Measurements from ENCODE around the gene EEFSEC.

The EEFSEC gene

DNA sequence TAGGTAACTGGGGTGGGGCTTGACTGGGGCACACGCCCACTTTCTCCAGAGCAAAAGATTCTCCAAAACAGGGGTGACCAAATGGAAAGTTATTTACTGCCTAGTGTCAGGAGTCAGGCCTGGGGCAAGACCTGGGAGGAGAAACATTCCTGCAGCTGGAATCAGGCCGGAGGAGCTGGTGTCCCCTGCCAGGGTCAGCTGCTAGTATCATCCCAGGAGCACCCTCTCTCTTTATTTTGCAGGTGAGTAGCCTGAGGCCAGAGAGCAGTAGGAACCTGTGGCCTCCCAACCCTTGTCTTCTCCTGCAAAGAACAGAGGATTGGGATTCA is 280.5 kb downstream of the EEFSEC start:
- DNase-seq = no peak

DNA sequence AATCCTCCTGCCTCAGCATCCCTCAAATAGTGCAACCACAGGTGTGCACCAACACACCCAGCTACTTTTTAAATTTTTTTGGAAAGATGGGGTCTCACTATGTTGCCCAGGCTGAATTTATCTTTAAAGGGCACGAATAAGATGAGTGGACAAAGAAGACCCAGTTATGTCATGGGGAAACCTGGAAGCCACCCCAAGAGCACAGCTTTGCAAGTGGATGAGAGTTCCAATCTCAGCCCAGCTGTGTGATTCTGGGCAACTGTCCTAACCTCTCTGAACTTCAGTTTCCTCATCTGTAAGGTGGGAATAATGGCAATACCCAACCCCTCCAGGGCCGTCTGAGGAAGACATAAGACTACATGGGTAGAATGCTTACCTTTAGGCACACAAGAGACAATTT is 281.2 kb downstream of the EEFSEC start:
- no peak for DNase-seq

DNA sequence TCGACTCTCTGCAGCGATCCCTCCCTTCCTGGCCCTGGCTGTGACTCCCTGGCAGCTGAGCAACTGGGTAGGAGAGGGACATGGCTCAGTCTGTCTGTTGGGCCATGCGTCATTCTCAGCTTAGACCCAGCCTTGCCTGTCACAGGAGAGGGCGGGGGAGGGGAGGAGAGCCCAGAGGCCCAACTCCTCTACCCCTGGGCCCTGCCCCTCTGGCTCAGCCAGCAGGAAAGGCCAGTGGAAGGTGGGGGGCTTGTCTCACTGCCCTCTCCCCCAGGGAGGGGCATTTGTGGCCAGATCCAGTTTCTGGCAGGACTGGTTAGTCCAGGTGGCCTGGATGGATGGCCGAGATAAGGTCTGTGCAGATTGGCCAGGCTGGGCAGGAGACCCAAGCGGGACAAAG is 281.8 kb downstream of the EEFSEC start:
- no peak for DNase-seq

DNA sequence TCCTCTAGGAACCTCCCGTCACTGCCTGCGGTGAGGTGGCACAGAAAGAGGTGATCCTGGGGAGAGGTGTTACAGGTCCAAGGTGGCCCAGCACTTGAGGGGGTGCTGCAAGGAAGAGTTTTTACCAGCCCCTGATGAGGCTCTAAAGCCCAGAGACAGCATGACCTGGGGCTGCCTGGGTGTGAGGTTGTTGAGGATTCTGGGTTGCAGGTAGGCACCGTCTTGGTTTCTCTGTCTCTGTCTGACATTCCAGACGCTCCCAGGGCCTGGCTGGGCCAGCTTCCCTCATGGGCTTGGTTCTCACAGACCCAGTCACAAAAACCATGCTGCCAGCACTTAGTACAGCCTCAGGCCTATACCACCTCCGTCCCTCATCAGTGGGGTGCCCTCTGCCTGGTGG is 282.3 kb downstream of the EEFSEC start:
- no peak for DNase-seq

DNA sequence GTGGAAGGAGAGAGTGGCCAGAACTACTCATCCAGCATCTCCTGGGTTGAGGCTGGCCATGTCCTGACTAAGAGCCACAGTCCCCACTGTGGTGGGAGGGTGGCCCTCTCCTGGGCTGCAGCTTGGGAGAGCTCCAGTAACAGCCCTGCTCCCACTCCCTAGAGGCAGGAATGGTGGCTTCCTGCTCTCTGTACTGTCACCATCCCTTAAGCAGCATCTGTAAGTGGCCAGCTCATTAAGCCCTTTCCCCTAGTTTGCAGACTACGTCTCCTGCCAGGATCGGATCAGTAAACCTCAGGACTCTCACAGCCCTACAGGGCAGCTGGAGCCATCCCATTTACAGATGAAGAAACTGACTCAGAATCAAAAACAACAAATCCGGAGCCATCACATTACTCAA is 282.9 kb downstream of the EEFSEC start:
- DNase-seq = no peak

DNA sequence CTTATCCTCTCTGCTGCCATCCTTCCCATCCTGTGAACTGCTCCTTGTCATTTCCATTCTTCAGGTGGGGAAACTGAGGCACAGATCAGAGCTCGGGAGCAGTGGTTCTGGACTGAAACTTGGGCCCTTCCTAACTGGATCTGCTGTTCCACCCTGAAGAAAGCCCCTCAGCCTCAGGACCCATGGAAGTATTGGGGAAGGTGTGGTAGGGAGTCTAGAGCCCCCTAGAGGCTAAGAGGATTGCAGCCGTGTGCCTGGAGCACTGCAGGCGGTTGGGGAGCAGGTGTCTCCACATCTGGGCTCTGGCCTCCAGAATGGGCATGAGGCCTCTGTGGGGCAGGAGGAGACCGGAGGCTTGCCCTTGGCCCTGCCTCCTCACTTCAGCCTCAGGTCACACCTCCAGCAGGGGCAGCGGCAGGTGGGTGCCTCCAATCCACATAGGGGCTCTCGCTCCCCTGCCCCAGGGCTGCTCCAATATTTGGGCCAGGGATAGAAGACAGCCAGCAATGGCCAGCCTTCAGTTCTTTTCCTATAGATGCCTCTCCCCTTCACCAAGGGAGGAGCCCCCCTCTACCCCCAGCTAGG is 285.3 kb downstream of the EEFSEC start:
- DNase-seq = no peak

DNA sequence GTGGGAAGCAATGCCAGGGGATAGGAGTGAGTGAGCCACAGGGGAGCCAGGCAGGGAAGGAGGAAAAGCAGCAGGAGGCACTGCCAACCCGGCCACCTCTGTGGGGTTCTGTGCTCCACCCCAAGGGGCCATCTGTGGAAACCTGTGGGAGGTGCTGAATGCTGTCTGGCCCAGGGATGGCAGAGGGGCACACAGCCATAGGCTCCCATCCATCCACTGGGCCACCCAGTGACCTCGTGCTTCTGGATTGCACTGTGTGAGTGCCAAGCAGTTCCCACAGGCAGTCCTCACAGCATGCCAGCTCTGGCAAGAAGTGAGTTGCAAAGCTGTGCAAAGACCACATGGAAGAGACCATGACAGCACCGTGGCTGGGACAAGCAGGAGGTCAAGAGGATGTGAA is 285.9 kb downstream of the EEFSEC start:
- no peak for DNase-seq

DNA sequence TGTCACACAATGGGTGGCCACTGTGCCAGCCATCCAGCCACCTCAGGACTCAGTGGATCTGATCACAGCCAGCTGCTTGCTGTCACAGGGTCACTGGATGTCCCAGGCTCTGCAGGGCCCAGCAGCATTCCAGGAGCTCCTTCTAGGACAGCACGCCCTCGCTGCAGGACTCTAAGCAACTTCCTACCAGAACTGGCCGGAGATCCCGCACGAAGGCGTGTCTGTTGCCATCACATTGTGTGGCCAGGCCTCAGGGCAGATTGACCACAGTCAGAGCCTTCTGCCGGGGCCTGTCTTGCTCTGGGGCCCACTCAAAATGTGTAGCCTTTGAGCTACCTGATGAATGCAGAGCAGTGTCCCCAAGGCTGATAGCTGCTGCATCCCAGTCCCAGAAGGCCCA is 288.8 kb downstream of the EEFSEC start:
- no peak for DNase-seq

DNA sequence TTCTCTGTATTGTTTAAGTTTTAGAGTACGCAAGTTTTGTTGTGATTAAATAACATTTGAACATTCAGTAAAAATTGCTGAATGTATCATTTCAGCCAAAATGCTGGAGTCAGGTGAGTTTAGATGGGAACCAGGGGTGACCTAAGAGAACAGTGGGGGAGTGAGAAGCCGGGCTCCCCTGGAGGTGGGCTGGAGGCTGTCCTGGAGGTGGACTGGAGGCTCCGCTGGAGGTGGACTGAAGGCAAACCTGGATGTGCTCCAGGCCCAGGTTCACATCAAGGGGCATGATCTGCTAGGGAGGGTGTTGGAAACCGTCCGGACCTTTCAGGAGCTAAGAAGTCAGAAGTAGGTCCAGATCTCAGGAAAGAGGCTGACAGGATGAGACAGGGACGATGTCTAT is 289.7 kb downstream of the EEFSEC start:
- no peak for DNase-seq

DNA sequence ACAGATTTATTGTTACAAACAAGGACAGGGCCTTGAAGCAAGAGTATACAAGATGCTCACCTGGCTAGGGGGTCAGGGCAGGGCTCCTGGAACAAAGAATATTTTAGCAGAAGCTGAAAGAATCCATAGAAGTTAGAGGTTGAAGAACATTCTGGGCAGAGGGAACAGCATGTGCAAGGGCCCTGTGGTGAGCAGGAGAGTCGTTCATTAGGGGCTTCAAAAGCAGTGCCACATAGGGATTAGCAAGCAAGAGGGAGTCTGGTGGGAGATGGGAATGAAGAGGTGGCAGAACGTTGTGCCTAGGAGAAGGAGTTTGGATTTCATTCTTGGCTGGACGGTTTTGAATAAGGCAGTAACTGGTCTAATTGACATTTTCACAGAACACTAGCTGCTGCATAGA is 290.5 kb downstream of the EEFSEC start:
- DNase-seq = no peak

DNA sequence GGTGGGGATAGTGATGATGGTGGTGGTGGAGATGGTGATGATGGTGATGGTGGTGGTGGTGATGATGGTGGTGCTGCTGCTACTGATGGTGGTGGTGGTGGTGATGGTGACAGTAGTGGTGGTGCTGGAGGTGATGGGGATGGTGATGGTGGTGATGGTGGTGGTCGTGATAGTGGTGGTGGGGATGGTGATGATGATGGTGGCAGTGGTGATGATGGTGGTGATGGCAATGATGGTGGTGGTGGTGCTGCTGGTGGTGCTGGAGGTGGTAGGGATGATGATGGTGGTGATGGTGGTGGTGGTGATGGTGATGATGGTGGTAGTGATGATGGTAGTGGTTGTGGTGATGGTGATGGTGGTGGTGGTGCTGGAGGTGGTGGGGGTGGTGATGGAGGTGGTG is 292.1 kb downstream of the EEFSEC start:
- DNase-seq = no peak

DNA sequence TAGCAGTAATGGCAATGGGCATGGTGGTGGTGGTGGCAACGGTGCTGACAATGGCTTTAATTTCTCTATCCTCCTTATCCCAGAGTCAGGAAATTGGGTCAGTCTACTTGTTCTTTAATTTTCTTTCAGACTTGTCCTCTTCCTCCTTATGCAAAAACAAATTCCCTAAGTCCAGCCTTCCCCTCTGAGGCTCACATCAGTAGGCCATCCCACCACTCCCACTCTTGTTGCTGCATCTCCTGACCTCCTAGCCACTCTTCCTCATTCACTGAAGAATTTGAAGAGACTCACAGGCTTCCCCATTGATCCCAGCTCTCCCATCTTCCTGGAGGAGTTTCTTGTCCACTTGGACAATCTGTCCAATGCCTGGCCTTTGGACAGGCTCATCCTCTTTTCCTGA is 293.5 kb downstream of the EEFSEC start:
- no peak for DNase-seq

DNA sequence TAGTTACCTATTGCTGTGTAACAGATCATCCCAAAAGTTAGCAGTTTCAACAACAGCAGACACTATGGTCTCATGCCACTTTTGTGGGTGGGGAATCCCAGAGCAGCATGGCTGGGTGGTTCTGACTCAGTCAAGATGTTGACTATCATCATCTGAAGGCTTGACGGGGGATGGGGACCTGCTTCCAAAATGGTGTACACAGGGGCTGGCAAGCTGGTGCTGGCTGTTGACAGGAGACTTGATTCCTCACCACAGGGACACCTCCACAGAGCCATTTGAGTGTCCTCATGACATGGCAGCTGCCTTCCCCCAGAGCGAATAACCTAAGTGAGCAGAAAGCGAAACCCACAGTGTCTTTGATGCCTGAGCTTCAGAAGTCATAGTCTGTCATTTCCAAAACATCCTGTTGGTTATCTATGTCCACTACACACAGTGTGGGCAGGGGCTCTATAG is 294.3 kb downstream of the EEFSEC start:
- DNase-seq = no peak

DNA sequence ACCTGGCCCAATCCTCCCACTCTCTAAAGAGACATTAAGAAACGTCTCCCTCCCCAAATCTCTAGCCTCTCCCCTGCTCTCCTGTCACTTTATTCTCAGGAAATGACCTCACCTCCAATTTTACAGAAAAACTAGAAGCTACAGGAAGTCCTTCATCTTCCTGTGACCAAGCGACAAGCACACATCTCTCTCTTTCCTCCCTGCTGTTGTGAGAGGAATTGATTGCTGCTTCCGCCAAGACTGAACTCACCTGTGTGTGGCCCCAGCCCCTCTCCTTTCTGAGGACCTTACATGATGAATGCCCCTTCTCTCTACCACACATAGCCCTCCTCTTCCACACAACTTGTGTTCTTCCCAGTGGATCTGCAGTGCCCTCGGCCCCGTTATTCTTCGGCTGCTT is 295.2 kb downstream of the EEFSEC start:
- DNase-seq = no peak

DNA sequence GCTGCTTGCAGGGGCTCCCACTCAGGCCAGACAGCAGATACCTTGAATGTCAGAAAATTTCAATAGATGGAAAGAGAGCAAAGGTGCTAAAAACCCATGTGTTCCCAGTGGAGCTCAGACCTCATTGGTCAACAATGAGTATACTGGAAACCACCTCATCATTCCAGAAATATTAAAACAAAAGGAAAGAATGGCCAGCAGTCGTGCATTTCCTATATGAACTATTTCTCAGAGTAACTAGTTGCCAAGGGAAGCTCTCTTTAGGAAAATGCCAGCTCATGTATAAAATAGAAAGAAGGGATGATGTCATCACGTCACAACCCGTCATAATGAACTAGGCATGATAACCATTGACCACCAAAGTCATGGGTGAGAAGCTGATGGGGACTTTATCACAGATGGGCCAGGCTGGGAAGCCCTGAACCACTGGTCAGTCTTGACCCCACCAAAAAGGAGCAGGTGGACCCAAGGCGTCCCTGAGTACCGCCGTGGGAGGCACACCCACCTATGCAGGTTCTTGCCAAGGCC is 295.9 kb downstream of the EEFSEC start:
- no peak for DNase-seq

DNA sequence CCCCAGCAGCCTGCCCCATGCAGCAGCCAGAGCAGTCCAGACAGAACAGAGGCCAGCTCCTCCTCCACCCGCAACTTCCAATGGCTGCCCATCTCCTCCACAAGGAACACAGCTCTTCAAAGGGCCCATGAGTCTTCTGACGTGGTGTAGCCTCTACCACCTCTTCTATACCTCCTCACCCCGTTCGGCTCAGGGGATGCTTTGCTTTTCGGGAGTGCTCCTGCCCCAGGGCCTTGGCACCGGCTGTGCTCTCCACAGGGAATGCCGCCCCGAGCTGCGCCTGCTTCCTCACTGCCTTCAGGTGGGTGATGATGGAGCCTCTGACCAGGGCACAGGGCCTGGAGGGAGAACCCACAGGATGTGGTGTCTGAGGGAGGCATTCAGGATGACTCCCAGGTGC is 298.8 kb downstream of the EEFSEC start:
- DNase-seq = no peak

DNA sequence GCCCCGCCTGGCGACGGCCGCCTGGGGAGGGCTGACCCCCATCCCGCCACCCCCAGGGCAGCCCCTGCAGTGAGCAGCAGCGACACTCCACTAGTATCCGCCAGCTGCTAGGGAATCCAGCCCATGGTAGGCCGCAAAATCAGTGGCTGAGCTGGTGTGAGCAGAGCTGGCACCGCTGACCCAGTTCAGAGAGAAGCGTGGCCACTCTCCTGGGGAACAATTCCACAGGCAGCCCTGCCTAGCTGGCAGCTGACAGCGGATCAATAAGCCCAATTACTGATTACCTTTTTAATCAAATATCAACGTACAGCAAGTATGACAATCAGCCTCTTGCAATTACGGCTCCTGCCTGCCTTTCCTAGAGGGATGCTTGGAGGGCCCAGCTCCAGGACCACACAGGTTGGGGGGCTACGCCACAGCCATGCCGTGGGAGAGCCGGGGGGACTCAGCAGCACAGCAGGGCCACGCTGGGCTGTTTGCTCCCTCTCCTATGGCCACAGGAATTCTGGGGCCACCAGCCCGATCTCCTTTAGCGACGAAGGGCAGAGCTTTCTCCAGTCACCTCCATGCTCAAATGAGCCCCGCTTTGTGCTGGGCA is 299.5 kb downstream of the EEFSEC start:
- DNase-seq = no peak

DNA sequence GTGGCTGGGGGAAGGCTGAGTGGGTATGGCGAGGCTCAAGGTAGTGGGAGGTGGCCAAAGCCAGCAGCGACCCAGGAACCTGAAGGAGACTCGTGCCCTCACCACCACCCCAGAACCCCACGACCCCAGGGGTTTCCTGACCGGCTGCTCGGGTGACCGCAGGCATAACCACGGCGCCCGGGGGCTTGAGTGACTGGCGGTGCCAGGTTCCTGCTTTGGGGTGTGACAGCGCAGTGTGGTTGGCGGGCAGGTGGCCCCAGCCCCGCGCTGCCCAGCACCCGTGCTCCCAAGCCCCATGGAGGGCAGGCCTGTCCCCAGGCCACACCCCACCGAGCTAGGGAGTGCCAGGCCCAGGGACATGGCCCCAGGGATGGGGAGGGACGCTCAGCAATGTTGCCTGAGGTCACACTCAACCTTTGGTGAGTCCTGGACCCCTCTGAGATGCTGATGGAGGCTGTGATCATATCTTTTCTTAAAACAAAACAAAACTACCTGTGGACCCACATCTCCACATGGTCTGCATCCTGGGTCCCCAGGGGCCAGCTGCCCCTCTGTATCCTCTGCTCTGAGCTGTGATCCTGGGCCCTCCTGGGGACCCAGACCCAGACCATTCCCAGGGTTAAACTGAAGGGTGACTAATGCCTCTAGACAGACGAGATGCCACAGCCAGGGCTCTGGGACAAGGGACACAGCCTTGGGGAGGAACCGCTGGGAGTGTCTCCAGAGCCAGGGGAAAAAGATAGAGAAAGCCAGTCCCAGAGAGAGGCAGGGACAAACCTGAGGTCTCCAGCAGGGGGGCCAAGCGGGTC is 300.4 kb downstream of the EEFSEC start:
- DNase-seq = no peak

DNA sequence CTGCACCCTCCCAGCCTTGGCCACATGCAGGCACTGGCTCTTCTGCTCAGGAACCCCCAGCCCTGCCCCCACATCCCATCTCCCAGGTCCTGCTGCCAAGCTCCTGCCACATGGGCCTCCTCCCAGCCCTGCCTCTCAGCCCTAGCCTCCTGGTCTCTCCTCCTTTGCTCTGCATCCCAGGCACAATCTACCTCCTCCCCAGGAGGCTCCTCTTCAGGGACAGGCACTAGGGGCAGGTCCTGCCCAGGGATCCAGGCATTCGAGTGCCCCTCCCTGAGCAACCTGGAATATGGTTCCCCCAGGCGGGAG is 301.0 kb downstream of the EEFSEC start:
- no peak for DNase-seq

DNA sequence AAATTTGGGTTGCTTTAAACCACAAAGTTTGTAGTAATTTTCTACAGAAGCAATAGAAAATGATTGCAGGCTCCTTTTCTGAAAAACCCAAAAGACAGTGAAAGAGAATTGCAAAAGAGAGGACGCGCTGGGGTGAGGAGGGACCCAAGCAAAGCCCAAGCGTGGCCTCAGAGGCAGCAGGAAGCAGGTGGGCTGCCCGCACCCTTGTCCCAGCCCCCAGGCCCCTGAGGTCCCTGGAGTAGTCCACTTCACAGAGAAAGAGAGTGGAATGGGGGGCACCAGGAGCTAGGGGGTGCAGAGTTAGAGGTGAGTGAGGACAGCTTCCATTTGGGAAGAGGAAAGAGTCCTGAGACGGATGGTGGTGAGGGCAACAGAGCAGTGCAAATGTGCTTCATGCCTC is 301.8 kb downstream of the EEFSEC start:
- no peak for DNase-seq

DNA sequence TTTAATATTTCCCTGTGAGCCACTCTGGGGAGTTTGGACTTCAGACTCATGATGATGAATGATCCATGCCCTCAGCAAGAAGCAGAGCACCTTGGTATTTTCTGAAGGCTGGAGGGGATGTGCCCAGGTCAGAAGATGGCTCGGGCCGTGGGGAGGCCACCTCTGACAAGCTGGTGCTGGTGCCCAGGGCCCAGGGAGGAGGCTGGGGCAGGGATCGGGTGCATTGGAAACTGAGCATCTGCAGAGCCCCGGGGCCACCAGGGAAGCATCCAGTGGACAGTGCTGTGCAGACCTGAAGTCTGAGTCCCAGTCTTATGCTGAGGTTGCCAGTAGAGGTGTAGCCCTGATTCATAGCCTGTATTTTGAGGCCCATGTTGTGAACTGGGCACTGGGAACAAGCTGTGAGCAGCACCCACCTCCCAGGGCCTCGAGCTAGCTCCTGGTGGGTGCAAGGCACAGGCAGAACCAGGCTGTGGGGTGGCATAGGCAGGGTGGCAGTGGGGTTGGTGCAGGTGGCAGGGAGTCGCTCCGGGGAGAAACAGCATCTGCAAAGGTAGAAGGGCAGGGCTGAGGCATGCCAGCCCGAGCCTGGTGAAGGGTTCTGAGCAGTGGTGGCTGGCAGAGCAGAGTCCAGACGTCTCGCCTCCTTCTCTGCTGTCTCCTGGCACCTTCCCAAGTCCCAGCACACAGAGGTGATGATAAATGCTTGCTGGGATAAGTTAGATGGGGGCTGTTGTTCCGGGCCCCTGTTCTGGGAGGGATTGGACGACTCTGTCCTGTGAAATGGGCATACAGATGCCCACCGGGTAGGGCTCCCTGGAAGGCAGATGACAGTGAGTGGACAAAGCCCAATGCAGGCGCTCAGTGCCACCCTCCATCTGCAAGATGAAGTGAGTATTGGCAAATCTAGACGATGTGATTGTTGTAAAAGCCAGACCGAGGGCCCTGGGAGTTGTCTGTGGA is 302.8 kb downstream of the EEFSEC start:
- DNase-seq = no peak

DNA sequence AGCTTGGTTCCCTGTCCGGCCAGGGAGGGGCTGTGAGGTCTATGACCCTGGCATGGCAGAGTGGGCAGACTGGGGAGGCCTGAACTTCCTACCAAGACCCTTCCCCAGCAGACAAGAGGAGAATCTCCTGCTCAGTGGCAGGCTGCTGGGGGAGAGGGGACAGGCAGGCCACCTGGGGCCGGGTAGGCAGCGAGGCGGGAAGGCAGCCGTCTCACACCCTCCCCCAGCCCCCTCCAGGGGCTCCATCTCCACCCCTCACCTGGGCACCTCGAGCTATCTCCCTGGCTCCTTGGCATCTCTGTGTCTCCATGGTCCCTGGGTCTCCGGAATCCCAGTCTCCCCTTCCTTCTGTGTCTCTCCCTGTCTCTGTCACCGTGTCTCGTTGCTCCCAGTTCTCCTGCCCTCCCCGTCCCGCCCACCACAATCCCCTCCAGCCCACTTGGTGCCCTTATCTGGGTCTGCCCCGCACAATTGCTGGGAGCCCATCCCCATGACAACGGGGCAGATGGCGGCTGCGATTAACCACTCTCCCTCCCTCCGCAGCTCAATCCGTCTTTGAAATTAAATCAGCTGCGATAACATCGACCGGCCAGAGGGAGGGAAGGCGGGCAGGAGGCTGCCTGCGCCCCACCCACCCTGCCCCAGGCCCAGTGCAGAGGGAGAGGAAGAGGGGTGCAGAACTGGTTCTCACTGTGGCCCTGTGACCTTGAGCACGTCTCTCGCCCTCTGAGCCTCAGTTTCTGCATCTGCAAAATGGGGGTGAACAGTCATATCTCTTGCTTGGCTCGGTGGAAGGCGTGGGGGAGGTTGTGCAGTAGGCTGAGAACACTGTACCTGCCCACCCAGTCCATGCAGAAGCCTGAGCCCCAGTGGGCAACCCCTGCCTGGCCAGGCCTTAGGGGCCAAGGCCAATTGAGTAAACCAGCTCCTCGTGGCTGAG is 303.8 kb downstream of the EEFSEC start:
- no peak for DNase-seq

All from activated T-cell treated with anti-CD3 and anti-CD28 coated beads, Interleukin-2, amount 50 U/mL, for 1 hour (primary cell).